Measurements from ENCODE around the gene SEC62.
A peak's percentile ranks its signal among the peaks of the same experiment; 100 is the strongest.

SEC62 gene

DNA sequence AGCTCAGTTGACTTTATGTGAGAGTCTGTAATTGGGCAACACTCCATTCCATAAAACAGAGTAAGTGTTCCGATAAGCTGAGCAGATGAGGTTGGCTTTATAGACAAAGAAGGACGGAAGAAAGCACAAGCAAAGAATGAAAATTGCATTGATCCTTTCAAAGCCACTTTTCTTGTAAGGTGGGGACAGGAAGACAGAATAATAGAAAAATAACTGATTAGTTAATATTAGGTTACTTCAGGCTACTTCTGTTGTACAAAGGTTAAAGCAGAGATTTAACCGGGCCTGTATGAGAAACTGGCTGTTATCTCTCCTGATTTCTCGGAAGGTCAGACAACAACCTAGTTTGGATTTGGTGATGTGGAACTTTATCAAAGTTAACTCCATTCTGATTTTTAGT lies 55.7 kb downstream of the SEC62 start:
- DNase-seq, result no peak

GRCh38 chr3:170023165-170023564 lies 56.6 kb downstream of the SEC62 start:
- no peak for DNase-seq

DNA sequence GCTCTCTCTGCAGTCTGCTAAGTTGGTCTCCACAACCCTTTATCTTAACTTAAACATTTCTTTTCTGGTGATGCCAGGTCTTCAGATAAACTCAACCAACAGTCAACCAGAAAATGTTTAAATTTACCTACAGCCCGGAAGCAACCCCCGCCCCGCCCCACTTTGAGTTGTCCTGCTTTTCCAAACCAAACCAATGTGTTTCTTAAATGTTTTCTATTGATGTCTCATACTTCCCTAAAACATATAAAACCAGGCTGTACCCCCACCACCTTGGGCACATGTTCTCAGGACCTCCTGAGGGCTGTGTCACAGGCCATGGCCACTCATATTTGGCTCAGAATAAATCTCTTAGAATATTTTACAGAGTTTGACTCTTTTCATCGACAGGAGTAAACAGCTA lies 58.0 kb downstream of the SEC62 start:
- DNase-seq, result no peak

- DNase-seq, result no peak
Measured at GRCh38 chr3:170027233-170028102, 60.9 kb downstream of the SEC62 start.

GRCh38 chr3:170033489-170033888 lies 66.9 kb downstream of the SEC62 start:
- DNase-seq, result no peak

DNA sequence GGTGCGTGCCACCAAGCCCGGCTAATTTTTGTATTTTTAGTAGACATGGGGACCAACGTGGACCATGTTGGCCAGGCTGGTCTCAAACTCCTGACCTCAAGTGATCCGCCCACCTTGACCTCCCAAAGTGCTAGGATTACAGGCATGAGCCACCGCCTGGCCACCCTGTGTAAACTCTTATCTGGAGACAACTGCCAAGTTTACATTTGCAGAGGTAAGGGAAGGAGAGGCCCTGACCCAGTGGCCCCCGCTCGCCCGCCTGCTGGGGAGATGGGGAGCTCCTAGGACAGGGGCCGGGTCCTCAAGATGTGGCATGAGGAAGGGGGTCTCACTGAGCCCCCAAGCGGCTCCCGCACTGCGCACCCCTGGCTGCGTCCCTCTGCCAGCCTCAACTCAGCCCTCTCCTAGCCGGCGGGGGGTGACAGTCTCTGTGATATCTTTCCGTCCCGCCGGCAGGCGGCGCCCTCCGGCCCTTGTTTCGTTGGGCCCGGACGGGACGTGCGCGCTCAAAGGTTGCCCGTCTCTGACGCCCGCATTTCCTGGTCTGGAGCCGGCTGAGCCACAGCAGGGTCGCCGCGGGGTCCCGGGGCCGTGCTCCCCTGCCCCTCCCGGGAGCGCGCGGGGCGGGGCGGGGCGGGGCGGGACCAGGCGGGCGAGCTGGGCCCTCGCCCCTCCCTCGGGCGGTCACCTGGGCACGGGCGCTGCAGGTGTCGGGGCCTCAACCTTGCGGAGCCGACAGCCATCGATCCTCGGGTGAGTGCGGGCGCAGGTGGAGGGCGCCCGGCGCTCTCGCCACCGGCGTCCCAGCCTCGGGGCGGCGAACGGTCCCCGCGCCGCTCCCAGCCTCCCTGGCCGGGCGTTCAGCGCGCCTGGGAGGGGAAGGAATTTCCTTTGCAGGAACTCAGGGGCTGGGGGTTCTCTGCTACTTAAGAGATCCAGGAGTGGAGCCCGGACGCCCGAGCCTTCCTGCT lies 71.1 kb downstream of the SEC62 start, which contains the start of gene GPR160:
GPR160 (plus strand) TSS at position 533 of the 971 bp plus-strand sequence. CDS start 45,978 bp downstream, outside the sequence.
- peak; percentile 73 for DNase-seq

DNA sequence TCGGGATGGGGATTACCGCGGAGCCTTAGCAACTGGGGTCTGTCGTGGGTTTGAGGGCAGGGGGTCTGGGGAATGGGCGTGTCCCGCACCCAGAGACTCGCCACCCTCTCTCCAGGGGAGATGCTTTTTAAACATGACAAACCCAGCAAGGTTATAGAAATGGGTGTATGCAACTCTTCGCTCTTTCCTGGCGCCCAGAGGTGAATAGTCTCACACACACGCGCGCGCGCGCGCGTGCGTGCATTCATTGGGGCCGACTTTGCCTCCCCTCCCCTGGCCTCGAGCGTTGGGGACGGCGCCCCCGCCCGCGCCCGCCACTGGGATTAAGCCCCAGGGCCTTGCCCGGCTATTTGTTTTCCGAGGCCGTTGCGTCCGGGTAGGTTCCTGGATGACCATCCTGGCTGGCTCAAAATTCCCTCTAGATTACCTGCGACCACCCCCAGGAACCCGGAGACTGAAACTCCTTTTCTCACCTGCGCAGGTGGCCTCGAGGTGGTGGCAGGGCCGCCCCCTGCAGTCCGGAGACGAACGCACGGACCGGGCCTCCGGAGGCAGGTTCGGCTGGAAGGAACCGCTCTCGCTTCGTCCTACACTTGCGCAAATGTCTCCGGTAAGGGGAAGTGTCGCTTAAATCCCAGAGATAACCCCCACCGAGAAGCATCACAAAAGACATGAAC lies 72.0 kb downstream of the SEC62 start:
- peak; percentile 29 for DNase-seq

- DNase-seq, result no peak
Measured at GRCh38 chr3:170040418-170040817, 73.8 kb downstream of the SEC62 start.

DNA sequence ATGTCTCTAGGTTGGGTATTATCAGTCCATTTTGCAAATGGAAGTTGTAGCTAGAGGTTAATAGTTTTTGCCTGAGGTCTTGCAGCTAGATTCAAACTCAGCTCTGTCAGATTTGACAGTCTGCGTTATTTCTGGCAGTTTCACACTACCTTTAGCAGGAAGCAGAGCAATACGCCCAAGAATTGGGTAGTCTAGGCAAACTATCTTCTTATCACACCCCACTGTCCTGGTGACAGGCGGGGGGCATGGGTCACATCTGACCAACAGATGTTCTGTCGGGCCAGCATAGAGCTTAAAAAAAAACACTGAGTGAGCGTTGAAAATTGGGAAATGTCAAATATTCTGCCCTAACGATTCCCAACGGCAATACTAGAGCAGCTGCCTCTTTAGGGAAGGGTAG lies 76.9 kb downstream of the SEC62 start:
- no peak for DNase-seq

DNA sequence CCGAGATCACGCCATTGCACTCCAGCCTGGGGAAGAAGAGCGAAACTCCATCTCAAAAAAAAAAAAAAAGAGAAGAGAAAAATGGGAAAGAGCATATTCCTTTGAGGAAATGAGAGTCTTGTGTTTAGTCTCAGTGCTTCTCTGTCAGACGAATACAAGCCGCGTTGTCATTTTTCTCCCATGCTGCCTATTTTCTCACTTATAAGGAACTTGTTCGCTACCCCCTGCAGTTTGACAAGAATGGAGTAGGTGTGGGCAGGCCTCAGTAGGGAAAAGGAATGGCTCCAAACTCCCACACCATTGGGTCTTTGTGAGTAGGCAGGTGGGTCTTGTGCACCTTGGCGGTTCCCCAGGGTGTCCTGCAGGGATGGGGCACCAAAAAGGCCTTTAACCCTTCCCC lies 77.7 kb downstream of the SEC62 start:
- no peak for DNase-seq

GRCh38 chr3:170044795-170045244 lies 78.2 kb downstream of the SEC62 start:
- no peak for DNase-seq

DNA sequence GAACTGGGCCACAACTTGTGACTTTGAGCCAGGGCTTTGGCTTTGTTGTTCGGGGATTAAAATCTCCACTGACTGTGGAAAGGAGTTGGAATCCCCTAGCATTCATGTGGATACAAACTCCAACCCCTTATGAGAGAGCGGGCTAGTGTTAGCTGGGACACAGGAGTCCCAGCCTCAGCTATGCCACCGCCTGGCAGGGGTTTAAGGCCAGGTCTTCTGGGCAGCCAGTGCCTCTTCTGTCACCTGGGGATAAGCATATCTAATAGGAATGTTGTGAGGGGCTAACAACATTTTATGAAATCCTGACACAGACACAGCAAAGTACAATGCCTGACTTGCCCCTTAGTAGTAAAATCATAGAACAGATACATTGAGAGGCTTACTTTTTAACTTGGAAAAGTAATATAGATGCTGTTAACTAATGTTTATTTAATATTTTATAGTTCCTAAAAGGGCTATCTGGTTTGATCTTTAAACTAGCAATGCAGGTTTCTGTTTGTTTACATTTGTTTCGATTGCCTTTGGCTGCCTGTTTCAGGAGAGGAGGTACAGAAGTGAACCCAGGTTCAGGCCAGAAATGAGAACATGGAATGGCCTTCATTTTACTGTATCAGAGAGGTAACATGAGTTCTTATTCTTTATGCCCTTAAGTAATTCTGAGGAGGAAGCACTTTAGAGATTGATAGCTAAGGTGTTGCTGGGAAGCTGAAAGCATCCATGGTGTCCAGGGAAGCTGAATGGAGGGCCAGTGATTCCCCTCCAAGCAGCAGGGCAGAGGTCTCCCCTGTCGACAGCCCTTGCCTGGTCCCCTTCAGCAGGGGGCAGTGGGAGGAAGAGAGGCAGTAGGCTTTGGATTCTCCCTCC lies 79.9 kb downstream of the SEC62 start:
- no peak for DNase-seq

GRCh38 chr3:170047133-170047404 lies 80.5 kb downstream of the SEC62 start:
- DNase-seq, result no peak

All from NCI-H345 (cell line).